GM18873 (cell line): Measurements from ENCODE around the gene PCDHB5.
"Not testable (repeated sequence)": the region's sequence is repeated elsewhere in the genome, so short reads cannot be mapped to it uniquely, and the experiment has no call there.

Source experiments
- ATAC-seq: cut with Tn5 transposase; IDR thresholded peaks from one replicate; pipeline ENCODE4 v1.9.1; 2021; ENCODE audit warnings: mild to moderate bottlenecking, moderate library complexity, moderate number of reproducible peaks; ENCODE audit not compliant: unreplicated experiment, low FRiP score

Gene PCDHB5

DNA sequence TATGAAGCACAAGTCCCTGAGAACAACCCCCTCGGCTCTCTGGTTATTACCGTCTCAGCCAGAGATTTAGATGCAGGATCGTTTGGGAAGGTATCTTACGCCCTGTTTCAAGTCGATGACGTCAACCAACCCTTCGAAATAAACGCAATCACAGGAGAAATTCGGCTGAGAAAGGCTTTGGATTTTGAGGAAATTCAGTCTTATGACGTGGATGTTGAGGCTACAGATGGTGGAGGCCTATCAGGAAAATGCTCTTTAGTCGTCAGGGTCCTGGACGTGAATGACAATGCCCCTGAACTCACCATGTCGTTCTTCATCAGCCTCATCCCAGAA lies 16.0 kb downstream of the PCDHB5 start:
- ATAC-seq, result no peak

GRCh38 chr5:141151632-141152031 lies 16.6 kb downstream of the PCDHB5 start:
- not testable (repeated sequence) for ATAC-seq

GRCh38 chr5:141152096-141152495 lies 17.1 kb downstream of the PCDHB5 start:
- ATAC-seq, result not testable (repeated sequence)

GRCh38 chr5:141155540-141156374 lies 20.8 kb downstream of the PCDHB5 start:
- ATAC-seq, result no peak

GRCh38 chr5:141157356-141157755 lies 22.4 kb downstream of the PCDHB5 start:
- ATAC-seq, result not testable (repeated sequence)

- not testable (repeated sequence) for ATAC-seq
Observed at GRCh38 chr5:141157901-141158300, 22.9 kb downstream of the PCDHB5 start.

DNA sequence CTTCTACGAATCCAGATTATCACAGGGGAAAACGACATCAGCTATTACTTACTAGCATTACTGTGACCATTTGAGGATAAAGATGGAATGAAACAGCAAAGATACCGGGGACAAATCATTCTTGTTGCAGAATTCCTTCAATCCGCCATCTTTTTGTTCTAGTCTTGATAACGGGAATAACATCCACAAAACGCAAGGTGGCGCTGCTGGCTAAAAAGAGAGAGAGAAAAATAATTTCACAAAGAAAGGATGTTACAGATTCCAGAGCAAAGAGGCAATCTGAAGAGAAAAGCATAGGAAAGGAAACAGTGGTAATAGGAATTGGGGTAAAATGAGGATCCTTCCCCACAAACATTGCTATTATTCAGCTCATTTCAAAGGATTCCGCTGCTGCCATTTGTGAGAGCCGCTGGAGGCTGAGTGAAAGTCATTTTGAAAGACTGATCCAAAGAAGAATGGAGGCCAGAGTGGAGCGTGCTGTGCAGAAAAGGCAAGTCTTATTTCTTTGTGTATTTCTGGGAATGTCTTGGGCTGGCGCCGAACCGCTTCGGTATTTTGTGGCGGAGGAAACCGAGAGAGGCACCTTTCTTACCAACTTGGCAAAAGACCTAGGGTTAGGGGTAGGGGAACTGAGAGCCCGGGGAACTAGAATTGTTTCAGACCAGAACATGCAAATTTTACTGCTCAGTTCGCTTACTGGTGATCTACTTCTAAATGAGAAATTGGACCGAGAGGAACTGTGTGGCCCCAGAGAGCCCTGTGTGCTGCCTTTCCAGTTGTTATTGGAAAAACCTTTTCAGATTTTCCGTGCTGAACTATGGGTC lies 37.6 kb downstream of the PCDHB5 start, which contains the start of gene PCDHB7:
Gene PCDHB7, plus strand, starts transcription at position 264 of the 824 bp plus-strand sequence. Its CDS starts 192 bp downstream, at position 456.
- no peak for ATAC-seq

- not testable (repeated sequence) for ATAC-seq
Observed at GRCh38 chr5:141174291-141175104, 39.5 kb downstream of the PCDHB5 start.

GRCh38 chr5:141175933-141176332 lies 40.9 kb downstream of the PCDHB5 start:
- no peak for ATAC-seq

GRCh38 chr5:141177577-141178191 lies 42.7 kb downstream of the PCDHB5 start, which contains the start of gene PCDHB8:
PCDHB8 (plus strand) TSS chr5:141177790; CDS start chr5:141178035, 245 bp downstream.
- ATAC-seq, result not testable (repeated sequence)

DNA sequence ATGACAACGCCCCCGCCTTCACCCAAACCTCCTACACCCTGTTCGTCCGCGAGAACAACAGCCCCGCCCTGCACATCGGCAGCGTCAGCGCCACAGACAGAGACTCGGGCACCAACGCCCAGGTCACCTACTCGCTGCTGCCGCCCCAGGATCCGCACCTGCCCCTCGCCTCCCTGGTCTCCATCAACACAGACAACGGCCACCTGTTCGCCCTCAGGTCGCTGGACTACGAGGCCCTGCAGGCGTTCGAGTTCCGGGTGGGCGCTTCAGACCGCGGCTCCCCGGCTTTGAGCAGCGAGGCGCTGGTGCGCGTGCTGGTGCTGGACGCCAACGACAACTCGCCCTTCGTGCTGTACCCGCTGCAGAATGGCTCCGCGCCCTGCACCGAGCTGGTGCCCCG lies 44.4 kb downstream of the PCDHB5 start:
- ATAC-seq, result not testable (repeated sequence)

- ATAC-seq, result not testable (repeated sequence)
Observed at GRCh38 chr5:141179876-141180275, 44.9 kb downstream of the PCDHB5 start.

GRCh38 chr5:141180313-141180712 lies 45.3 kb downstream of the PCDHB5 start:
- ATAC-seq, result no peak

GRCh38 chr5:141182248-141182647 lies 47.2 kb downstream of the PCDHB5 start, which contains the start of gene PCDHB16:
PCDHB16 (plus strand) TSS chr5:141182387; CDS start chr5:141182560, 173 bp downstream.
- ATAC-seq, result no peak

DNA sequence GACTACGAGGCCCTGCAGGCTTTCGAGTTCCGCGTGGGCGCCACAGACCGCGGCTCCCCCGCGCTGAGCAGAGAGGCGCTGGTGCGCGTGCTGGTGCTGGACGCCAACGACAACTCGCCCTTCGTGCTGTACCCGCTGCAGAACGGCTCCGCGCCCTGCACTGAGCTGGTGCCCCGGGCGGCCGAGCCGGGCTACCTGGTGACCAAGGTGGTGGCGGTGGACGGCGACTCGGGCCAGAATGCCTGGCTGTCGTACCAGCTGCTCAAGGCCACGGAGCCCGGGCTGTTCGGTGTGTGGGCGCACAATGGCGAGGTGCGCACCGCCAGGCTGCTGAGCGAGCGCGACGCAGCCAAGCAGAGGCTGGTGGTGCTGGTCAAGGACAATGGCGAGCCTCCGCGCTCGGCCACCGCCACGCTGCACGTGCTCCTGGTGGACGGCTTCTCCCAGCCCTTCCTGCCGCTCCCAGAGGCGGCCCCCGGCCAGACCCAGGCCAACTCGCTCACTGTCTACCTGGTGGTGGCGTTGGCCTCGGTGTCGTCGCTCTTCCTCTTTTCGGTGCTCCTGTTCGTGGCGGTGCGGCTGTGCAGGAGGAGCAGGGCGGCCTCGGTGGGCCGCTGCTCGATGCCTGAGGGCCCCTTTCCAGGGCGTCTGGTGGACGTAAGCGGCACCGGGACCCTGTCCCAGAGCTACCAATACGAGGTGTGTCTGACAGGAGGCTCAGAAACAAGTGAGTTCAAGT lies 49.3 kb downstream of the PCDHB5 start:
- not testable (repeated sequence) for ATAC-seq

DNA sequence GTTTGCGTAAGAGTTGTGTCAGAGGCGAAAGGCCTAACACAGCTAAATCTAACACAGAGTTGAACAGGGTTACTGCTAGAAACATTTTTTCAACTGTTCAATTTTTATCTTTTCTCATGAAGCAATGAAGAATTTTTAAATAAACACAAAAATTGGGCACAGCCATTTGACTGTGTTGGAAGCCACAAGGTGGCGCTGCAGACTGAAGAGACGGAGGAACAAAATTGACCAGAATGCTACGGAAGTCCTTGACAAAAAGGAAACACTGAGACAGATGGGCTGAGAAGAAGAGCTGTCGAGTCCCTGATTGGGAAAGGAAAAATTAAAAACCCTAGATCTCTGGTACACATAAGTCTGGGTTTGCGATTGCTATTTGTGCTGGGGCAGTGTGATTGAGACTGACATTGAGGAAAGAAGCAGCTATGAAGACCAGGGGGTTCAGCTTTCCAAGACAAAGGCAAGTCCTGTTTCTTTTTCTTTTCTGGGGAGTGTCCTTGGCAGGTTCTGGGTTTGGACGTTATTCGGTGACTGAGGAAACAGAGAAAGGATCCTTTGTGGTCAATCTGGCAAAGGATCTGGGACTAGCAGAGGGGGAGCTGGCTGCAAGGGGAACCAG lies 52.0 kb downstream of the PCDHB5 start, which contains the start of gene PCDHB9:
Gene PCDHB9, plus strand, starts transcription at position 265 of the 616 bp plus-strand sequence. Its CDS starts 158 bp downstream, at position 423.
- no peak for ATAC-seq
